NCI-H1048 (cell line): Measurements from ENCODE around the gene LTO1.

ENCODE experiments used
- DNase-seq: peaks from one replicate; lab custom pipeline; 2025; lab: John Stamatoyannopoulos, UW

LTO1 gene

GRCh38 chr11:69677749-69678148 lies 2.6 kb upstream of the LTO1 start:
- no peak for DNase-seq

GRCh38 chr11:69674267-69674885 lies 777 bp downstream of the LTO1 start:
- no peak for DNase-seq

GRCh38 chr11:69671734-69672465 lies 3.3 kb downstream of the LTO1 start:
- DNase-seq = no peak

- DNase-seq = peak; percentile 74
Measured at GRCh38 chr11:69670158-69670845, 4.9 kb downstream of the LTO1 start.

- no peak for DNase-seq
Measured at GRCh38 chr11:69669486-69669885, 5.7 kb downstream of the LTO1 start.

- DNase-seq = no peak
Measured at GRCh38 chr11:69667619-69668604, 7.2 kb downstream of the LTO1 start.

- DNase-seq = no peak
Measured at GRCh38 chr11:69666752-69667536, 8.2 kb downstream of the LTO1 start.

- no peak for DNase-seq
Measured at GRCh38 chr11:69666261-69666660, 8.9 kb downstream of the LTO1 start.

GRCh38 chr11:69665669-69666068 lies 9.5 kb downstream of the LTO1 start:
- DNase-seq = no peak

- DNase-seq = no peak
Measured at GRCh38 chr11:69664901-69665300, 10.3 kb downstream of the LTO1 start.

GRCh38 chr11:69664103-69664775 lies 10.9 kb downstream of the LTO1 start:
- no peak for DNase-seq

GRCh38 chr11:69663326-69663725 lies 11.8 kb downstream of the LTO1 start:
- no peak for DNase-seq

- DNase-seq = no peak
Measured at GRCh38 chr11:69662806-69663205, 12.3 kb downstream of the LTO1 start.

- DNase-seq = no peak
Measured at GRCh38 chr11:69662021-69662698, 13.0 kb downstream of the LTO1 start.

- no peak for DNase-seq
Measured at GRCh38 chr11:69661413-69661715, 13.8 kb downstream of the LTO1 start.

GRCh38 chr11:69660001-69660500 lies 15.1 kb downstream of the LTO1 start:
- no peak for DNase-seq

- DNase-seq = no peak
Measured at GRCh38 chr11:69659591-69659990, 15.6 kb downstream of the LTO1 start.

- no peak for DNase-seq
Measured at GRCh38 chr11:69658626-69659450, 16.3 kb downstream of the LTO1 start.
